Stimulated activated CD4-positive, alpha-beta T cell treated with anti-CD3 and anti-CD28 coated beads, Interleukin-15, amount 100 ng/mL, for 1 hour (primary cell): ENCODE measurements around the gene ASIC2.

ENCODE experiments used
- DNase-seq, 2 donors: peaks; one replicate each; pipeline ENCODE4 v3.0.0-alpha.2; 2020; ENCODE audit warnings: low read depth in 1 of 2, low spot score in 1 of 2

Gene ASIC2

DNA sequence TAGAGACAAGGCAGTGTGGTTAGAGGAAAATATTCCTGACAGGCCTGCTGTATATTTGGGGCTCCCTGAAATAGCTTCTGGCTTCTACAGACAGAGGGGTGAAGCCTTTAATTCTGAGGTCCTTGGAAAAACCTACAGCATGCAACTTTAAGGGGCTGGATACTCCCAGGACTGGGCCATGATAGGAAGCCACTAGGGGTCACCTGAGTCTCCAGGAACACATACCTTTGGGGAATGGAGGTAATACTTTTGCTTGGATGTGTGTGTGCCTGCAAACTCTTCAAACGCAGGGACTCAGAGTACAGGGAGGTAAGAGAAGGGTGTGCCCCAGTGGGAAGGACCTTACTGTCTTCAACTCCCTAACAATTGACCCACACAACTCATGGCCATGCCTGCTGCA, 4.1 kb downstream of the ASIC2 start:
- no peak for DNase-seq

DNA sequence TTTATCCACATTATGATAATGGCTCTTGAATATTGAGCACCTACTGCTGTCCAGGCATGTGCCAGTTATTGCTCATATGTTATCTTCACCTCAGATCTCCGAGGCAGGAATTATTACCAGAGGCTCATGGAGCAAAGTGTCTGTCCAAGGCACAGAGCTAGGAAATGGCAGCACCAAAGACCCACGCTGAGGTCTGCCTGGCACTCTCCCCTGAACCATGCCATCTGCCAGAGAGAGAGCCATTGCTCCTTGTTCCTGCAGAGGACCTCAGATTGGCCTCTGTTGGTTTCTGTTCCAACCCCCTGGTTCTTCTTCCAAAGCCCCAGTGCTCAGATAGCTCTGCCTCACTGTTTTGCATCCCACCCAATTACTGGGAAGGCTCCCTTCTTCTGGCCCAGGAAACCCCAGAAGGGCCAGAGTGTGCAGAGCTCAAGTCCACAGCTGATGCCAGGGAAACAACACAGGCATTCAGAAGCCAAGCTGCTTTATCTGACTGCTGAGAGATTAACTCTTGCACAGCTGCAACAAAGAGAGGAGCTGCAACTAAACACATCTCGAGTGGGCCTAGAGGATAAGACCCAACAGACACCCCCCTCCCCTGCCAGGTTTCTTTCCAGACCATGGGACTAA, 5.9 kb downstream of the ASIC2 start:
- no peak for DNase-seq

DNA sequence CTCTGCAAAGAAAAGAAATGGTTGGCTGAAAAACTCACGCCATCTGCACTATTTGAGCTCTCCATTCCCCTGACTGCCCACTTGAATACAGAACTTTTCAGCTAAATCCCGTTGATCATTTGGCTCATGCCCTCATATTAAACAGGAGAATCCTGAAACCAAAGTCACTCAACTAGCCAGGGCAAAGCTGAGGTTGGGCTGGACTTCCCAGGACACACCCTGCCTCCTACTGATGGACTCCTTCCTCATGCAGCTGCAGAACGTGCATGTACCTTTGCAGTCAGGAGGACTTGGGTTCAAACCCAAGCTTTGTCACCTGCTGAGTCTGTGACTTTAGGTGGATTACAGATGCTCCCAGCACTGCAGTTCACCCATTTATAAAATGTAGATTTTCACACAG, 7.7 kb downstream of the ASIC2 start:
- no peak for DNase-seq

DNA sequence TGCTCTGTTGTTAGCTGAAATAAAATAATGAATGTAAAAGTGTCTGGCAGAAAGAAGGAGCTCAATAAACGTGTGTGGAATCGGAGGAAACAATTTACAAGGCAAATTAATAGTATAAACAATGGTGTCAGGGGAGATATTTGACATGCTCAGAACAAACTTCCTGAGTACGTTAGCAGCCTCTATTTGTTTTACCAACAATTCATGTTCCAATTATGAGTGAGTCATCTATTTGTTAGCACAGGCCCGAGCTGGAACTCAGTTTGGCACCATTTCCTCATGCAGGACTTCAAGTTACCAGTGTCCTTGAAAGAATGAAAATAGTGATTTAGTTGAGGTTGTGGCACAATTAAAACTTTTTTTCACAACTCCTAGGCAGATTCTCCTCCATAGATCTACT, 9.1 kb downstream of the ASIC2 start:
- no peak for DNase-seq

- no peak for DNase-seq
These were observed 12.7 kb downstream of the ASIC2 start for GRCh38 chr17:33280162-33280943.

GRCh38 chr17:33277436-33278100, 15.5 kb downstream of the ASIC2 start:
- DNase-seq, result no peak

DNA sequence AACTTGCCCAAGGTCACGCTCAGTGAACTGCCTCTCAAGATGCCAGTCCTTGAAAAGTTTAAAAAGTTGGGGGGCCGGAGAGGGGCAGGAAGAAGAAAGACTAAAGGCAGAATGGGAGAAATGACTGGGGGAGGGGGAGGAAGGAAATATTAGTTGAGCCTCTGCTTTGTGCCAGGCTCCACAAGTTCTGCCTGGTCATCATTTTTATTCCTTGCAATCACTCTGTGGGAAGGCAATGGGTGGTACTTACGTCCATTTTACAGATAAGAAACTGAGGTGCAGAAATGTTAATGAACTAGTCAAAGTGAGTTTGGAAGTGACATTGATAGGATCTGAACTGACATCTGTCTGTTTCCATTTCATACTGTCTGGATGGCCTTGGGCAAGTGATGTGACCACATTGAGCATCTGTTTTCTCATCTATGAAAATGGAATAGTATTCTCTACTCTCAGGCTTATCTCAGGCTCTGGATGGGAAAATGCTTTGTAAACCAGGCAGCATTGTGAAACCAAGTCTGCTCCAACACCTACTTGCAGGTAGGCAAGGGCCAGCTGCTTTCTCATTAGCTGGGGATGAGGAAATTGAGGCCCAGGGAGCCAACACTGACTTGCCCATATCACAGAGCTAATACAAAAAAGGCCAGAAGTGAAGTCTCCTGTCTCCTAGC, 19.2 kb downstream of the ASIC2 start:
- no peak for DNase-seq

- no peak for DNase-seq
These were observed 19.8 kb downstream of the ASIC2 start for GRCh38 chr17:33273271-33273670.

DNA sequence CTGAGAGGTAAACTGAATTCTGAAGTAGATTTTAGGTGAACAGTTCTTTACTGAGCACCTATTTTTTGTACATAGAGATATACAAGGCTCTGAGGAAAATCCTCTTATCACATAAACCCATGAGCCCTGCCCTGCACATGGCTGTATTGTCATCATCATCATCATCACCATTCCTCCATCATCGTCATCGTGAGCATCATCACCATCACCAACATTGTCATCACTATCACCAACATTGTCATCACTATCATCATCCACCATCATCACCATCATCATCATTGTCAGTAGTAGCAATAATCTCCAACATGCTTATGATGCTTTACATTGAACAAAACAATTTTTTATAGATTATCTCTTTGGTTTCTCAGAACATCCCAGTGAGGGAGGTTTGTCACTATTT, 20.7 kb downstream of the ASIC2 start:
- no peak for DNase-seq

- no peak for DNase-seq
These were observed 23.6 kb downstream of the ASIC2 start for GRCh38 chr17:33269337-33270060.

GRCh38 chr17:33267851-33268548, 25.1 kb downstream of the ASIC2 start:
- no peak for DNase-seq

- no peak for DNase-seq
These were observed 25.8 kb downstream of the ASIC2 start for GRCh38 chr17:33267271-33267790.

GRCh38 chr17:33266611-33267010, 26.5 kb downstream of the ASIC2 start:
- no peak for DNase-seq

DNA sequence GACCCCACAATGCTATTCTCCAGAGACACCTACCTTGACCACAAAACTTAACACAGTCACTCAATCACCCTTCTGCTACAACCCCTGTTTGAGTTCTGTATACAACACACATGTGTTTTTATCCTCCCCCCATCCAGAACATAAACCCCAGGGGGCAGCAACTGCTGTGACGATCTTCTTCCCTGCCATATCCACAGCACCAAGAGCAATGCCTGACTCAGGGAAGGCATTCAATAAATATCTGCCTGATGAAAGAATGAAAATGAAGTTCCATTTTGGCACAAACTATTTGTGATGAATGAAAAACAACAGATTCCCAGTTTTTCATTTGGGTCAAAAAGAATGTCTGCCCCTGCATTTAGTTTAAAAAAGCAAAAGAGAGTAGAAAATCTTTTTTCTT, 27.0 kb downstream of the ASIC2 start:
- no peak for DNase-seq

GRCh38 chr17:33263396-33263795, 29.7 kb downstream of the ASIC2 start:
- no peak for DNase-seq

- no peak for DNase-seq
These were observed 30.6 kb downstream of the ASIC2 start for GRCh38 chr17:33262266-33263123.

- DNase-seq, result no peak
These were observed 31.3 kb downstream of the ASIC2 start for GRCh38 chr17:33261820-33262219.

DNA sequence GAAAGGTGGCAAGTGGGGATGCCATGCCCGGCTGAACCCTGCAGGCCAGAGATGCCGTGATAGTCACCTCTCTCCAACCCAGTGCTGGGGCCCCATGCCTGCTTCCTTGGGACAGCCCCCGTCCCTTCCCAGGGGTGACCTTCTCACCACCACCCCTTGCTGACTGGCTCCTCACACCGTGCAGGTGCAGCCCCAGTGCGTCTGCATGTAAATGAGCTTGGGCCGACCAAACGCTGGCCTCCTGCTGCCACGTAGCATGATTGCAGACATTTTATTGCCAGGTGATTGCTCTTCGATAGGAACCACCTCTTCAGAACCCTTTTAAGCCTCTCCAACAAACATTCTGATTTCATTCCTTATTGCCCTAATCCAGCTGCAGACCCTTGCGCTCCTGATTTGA, 32.5 kb downstream of the ASIC2 start:
- DNase-seq, result no peak

- no peak for DNase-seq
These were observed 34.8 kb downstream of the ASIC2 start for GRCh38 chr17:33258296-33258695.
